Stimulated activated CD4-positive, alpha-beta T cell treated with anti-CD3 and anti-CD28 coated beads, Interleukin-1b, Interleukin-23, amount 100 ng/mL, for 48 hours (primary cell): Measurements from ENCODE around the gene THOP1.

Experiments
- DNase-seq: peaks from one replicate; pipeline ENCODE4 v3.0.0-alpha.2; 2020

THOP1 gene

DNA sequence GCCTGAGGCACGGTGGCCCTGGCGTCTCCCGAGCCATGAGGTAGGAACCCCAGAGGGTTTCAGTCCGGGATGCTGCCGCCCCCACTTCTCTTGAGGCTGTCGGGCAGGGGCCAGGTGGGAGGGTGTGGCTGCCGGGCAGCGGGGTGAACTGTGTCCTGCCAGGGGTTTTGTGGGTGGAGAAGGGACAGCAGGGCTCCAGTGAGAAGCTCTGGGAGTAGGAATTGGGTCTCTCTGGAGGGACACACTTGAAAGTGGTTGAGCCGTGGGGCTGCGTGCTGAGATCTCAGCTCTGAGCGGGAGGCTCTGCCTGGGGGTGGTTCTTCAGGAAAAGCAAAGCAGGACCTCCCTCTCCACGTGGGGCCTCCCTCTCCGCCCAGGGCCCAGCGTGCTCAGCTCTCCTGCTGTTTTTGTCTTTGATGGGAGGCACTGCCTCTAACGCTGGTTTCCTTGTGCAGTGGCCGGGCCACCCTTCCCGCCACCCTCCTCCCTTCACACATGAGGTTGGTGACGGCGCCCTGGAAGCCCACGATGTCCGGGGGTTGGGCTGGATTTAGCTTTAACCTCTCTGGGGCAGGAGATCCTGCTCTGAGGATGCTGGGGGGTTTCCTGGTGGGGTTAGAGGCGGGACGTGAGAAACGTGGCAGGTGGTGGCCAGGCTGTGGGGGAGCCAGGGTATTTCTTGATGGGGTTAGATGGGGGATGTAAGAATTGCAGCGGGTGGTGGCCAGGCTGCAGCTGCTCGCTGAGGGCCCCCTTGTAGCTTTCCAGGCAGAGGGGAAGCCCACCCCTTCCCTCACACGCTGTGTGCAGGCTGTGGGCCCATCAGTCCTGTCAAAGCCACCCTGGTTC, 19.1 kb downstream of the THOP1 start:
- DNase-seq = no peak

DNA sequence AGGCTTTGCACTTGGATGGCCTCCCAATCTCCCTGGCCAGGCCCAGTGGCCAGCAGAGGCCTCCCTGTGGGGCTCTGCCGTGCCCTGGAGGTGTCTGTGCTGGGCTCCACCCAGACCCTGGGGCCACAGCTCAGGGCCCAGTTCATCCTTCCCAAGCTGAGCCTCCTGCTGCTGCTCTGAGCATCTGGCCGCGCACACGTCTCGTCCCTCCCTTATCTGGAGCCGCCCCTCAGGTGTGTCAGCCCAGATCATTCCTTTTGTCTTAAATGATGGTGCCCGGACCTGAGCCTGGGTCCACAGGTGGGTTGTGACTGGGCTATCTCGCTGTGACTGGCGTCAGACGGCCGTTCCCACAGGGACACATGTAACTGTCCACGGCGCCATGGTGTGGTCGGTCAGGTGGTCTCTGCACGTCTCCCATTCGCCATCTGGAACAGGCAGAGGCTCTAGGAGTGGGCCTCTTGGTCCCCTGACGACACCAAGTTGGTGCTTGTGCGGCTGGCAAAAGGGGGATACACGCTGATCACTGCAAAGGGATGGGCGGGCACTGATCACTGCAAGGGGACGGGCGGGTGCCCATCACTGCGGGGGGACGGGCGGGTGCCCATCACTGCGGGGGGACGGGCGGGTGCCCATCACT, 20.1 kb downstream of the THOP1 start:
- DNase-seq = no peak

- no peak for DNase-seq
Measured at GRCh38 chr19:2805991-2806649, 20.8 kb downstream of the THOP1 start.

DNA sequence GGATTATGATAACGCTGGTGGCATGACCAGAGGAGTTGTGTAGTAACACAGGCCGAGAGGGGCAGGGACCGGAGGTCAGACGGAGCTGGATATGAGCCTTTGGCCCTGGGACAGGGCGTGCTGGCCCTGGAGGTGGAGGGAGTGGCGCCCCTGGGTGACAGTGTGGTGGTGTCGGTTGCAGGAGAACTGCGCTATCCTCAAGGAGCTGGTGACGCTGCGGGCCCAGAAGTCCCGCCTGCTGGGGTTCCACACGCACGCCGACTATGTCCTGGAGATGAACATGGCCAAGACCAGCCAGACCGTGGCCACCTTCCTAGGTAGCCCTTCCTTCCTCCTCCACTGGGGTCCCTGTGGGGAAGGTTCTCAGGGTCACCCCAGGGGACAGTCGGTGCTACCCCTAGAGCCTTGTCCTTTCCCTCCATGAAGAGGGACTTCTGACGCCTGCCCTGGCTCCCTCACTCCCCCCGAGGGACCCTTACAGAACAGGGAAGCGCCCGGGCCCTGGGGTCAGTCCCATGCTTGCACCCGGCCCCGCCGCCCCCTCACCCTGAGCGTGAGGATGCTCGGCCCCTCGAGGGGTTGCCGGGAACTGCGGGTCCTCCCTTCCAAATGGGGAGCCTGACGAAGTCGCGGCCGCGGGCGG, 21.6 kb downstream of the THOP1 start:
- DNase-seq = no peak

GRCh38 chr19:2807379-2808128, 22.3 kb downstream of the THOP1 start:
- no peak for DNase-seq

GRCh38 chr19:2808129-2808941, 23.0 kb downstream of the THOP1 start:
- no peak for DNase-seq

DNA sequence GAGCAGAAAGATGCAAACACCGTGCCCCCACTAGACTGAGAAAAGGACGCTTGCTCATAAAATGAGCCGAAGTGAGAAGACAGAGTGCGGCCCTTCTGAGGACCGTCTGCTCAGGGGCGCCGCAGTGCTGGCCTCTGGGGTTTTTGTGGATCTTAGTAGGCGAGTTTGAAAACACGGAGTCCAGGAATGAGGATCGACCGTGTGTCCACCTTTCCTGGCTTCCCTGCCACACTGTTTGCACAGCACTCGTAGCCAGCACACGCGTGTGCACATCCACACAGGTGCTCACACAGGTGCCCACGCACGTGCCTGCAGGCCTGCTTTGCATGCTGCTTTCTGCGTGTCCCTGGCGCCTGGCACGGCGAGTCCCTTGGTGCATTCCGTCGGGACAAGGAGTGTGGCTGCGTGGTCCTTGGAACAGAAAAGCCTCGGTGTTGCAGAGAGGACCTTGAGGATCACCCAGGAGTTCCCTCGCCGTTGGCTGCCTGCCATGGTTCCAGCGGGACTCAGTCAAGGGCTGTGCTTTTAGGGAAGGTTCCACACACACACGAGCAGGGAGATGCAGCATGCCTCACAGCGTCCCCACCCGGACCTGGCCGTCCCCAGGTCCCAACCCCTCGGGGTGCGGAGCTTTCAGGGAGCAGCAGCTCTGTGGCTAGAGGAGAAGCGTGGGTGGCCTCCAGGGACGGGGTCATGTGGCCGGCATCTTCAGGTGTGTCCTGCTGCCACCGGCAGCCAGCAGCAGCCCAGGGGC, 24.3 kb downstream of the THOP1 start:
- no peak for DNase-seq

DNA sequence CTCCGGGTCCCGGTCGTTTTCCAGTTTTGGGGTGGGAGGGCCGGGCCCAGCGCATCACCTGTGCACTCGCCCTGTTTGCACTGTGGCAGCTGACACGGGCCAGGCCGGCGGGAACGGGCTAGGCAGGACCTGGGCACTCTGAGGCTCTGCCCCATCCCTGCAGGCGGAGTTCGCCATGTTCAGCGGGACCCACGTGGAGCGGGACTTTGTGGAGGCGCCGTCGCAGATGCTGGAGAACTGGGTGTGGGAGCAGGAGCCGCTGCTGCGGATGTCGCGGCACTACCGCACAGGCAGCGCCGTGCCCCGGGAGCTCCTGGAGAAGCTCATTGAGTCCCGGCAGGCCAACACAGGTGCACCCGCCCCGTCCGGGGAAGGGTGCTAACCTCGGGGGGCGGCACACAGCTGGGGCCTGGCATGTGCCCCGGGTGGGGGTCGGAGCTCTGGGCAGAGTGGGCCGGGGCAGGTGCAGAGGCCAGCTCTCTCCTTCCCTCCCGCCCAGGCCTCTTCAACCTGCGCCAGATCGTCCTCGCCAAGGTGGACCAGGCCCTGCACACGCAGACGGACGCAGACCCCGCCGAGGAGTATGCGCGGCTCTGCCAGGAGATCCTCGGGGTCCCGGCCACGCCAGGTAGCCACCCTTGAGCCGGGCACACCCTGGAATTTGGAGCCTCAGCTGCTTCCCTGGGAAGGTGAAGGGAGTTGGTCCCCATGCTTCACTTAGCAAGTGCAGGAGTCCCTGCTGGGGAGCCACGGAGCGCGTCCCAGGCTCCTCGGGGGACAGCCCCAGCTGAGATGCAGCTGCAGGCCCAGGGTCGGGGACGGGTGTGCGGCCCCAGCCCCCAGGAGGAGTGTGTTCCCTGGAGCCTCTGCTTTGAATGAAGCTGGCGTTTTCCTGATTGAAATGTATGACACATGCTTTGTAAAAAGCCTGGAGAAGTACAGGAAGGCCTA, 25.1 kb downstream of the THOP1 start:
- no peak for DNase-seq

GRCh38 chr19:2811221-2811722, 26.0 kb downstream of the THOP1 start:
- no peak for DNase-seq

- no peak for DNase-seq
Measured at GRCh38 chr19:2811735-2812413, 26.6 kb downstream of the THOP1 start.

GRCh38 chr19:2812414-2813234, 27.3 kb downstream of the THOP1 start:
- DNase-seq = no peak

GRCh38 chr19:2813235-2814160, 28.2 kb downstream of the THOP1 start:
- DNase-seq = no peak

DNA sequence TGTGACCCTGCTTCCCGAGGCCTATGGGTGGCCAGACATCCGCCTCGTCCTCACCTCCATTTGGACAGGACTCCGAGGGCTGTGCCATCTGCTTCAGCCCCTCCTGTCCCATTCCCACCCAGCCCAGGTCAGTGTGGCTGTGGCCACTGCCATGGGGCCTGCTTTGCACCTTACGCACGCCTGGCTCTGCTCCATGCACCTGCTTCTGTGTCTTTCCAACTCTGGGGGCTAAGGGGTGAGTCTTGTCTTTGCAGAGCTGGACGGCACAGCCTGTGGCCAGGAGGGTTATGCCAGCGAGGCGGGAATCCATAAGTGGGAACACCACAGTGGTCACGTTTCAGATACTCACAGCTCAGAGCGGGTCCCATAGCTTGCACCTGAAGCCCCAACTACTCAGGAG, 29.1 kb downstream of the THOP1 start:
- DNase-seq = no peak

GRCh38 chr19:2815191-2815614, 29.9 kb downstream of the THOP1 start:
- DNase-seq = no peak

DNA sequence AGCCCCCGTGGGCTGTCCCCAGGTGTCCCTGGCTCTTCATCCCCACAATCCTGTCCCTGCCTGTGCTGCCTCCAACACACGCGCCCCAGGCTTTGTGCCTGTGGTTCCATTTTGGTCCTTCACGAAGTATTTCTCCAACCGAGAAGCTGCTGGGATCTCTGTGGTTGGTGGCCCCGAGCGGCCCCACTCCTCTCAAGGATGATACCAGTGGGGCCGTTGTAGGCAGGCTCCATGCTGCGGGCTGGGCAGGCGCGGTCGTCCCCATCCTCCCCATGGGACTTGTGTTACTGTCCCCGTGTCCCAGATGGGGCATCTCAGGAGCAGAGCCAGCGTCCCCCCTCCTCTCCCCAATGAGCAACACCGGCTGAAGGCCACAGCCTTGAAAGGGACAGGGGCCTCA, 30.6 kb downstream of the THOP1 start:
- no peak for DNase-seq

DNA sequence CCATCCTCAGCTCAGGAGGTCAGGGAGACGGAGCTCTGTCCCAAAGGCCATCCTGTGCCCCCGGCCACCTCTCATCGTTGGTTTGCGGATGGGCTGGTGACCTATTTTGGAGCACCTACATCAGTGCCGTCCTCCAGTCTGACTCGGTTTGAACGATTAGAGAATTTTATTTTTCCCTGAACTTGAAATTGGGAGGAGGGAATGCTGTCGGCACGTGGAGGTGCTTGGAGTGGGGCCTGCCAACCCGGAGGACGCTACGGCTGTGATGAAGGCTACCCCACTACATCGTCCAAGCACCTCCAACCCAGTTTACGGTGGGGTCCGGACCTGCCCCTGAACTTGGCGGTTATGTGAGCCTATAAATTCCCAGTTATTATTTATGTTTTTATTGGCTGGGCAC, 31.3 kb downstream of the THOP1 start:
- no peak for DNase-seq
